LNCaP clone FGC (cell line): Measurements from ENCODE around the gene TENM4.

ENCODE experiments used
- DNase-seq: peaks from one replicate; pipeline ENCODE4 v3.0.0-alpha.2; 2011; ENCODE audit warnings: low read depth
- H3K4me3 ChIP-seq: 2 replicates; pipeline ENCODE4 v1.5.1; 2011; ENCODE audit warnings: mild to moderate bottlenecking, low read depth, low read length, control low read depth
- CTCF ChIP-seq: IDR thresholded peaks from 2 replicates; pipeline ENCODE4 v1.5.1; 2012; ENCODE audit warnings: mild to moderate bottlenecking; ENCODE audit not compliant: control insufficient read depth, insufficient read depth; ENCODE audit errors: extremely low read depth

Gene TENM4

GRCh38 chr11:78870655-78871054 lies 570.2 kb downstream of the TENM4 start:
- TF ChIP-seq CTCF: no peak
- no peak overlapping the region for H3K4me3 ChIP-seq
- no peak for DNase-seq

DNA sequence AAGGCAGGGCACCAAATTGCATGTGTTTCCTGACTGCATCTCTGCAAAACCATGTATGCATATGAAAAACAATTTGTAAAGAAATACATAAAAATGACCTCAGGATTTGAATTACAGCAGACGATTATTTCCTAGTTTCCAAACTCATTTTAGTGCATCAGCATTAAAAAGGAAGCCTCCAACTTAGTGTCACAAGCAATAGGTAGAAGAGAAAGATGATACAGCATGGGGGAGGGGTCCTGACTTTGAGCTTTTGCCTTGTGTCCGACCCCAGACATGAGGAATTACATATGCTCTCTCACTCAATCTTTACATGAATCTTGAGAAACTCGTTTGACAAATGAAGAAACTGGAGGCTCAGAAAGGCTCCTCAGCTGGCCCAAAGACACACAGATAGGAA lies 571.5 kb downstream of the TENM4 start:
- TF ChIP-seq CTCF: no peak
- DNase-seq: no peak
- H3K4me3 ChIP-seq: no peak overlapping the region

DNA sequence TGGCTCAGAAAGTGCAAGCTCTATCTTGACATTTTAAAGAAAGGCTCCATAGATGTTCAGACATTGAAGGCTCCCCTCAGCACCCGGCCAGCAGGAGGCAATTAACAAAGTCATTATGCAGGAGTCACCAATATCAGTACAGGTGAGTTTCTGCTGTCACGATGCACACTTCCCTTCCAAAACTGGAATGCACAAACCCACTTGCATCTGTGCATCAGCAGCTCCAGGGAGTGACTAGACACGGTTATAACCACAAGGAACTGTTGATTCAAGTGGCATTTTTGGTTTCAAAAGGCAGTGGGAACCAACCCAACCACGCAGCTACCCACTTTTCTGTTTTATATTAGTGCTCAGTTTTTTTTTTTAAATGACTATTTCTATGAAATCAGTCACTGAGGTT lies 572.3 kb downstream of the TENM4 start:
- TF ChIP-seq CTCF: no peak
- no peak overlapping the region for H3K4me3 ChIP-seq
- no peak for DNase-seq

- H3K4me3 ChIP-seq: no peak overlapping the region
- DNase-seq: peak; percentile 11
- no peak for TF ChIP-seq CTCF
Measured at GRCh38 chr11:78860720-78861422, 580.0 kb downstream of the TENM4 start.

DNA sequence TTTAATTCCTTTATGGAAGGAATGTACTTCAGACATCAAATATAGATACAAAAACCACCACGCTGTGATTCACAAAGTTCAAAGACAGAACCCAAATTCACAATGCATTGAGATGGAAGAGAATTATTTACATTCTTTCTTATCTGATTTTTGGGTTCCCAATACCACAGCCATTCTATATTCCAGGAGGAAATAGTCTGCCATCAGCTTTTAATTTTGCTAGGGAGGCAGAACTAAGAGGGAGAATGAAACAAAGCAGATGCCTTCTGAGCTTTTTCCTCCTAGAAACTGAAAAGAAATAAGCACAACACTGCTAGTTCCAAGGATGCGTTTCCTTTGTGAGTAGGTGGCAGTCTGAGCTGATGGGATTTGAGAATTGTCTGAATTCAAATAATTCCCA lies 583.1 kb downstream of the TENM4 start:
- no peak for TF ChIP-seq CTCF
- no peak overlapping the region for H3K4me3 ChIP-seq
- DNase-seq: no peak

GRCh38 chr11:78856211-78856610 lies 584.6 kb downstream of the TENM4 start:
- TF ChIP-seq CTCF: no peak
- no peak overlapping the region for H3K4me3 ChIP-seq
- DNase-seq: no peak

- DNase-seq: no peak
- no peak overlapping the region for H3K4me3 ChIP-seq
- no peak for TF ChIP-seq CTCF
Measured at GRCh38 chr11:78855116-78855515, 585.7 kb downstream of the TENM4 start.
